Measurements from ENCODE around the gene SEPTIN6. TPM values are rescaled to one million over a fixed set of nuclear protein-coding genes. Genes with fewer than 3 reads are reported as not detected.

SEPTIN6 gene
- total and polyA plus RNA-seq, 2 of the 8 experiments (the other 6 are each of a cell fraction or from before 2014, with no cell fraction given) = 31.0 to 42.6 TPM

- no peaks in the 10 kb centered on the region for H3K27me3 ChIP-seq (replicated peaks in 1 of 4; ENCODE audit: control insufficient read depth in 3 of 4, extremely low read depth in 1 of 4, insufficient read depth in 3 of 4, low read length in 3 of 4)
- H2AFZ ChIP-seq (ENCODE audit: low read length) = no peak overlapping the region
- ChIA-PET CTCF (ENCODE audit: partially characterized antibody) (interaction anchor here (0.6 to 1.8 kb wide), 4 partner anchors 14 to 150 kb away, joined by 4 to 8 read pairs (median 4); no protein-coding TSS in a partner anchor), POLR2A (ENCODE audit: partially characterized antibody) (no interaction called here)
- WGBS, 2 experiments (ENCODE audit: extremely low coverage in 1 of 2, insufficient coverage in 1 of 2, insufficient read length in 1 of 2, insufficient replicate concordance in 2 of 2, low coverage in 1 of 2, low lambda C conversion rate in 2 of 2, missing lambda C conversion rate in 1 of 2) = 91% methylated on average over 13 of the region's 16 CpGs; no CpG with 5 or more reads in 1 of the 2 experiments
- no peaks in the 10 kb centered on the region for H3K9me3 ChIP-seq (ENCODE audit: insufficient read depth in 2 of 2, low read depth in 1 of 2, low read length in 1 of 2)
- H3K79me2 ChIP-seq (ENCODE audit: control insufficient read depth in 1 of 2, insufficient read depth in 2 of 2, low read length in 2 of 2) = no peaks in the 10 kb centered on the region
- FAIRE-seq (no peak), DNase-seq (ENCODE audit: low read depth in 1 of 2, low spot score in 2 of 2) (no peak)
- no peak overlapping the region for H4K5ac ChIP-seq (ENCODE audit: insufficient read length, low read depth, low read length)
- no peak overlapping the region for H2BK15ac ChIP-seq (ENCODE audit: low read length)
- H4K20me1 ChIP-seq (replicated peaks in 1 of 2; ENCODE audit: control insufficient read depth in 1 of 2, insufficient read depth in 2 of 2, low read length in 2 of 2) = no peaks in the 10 kb centered on the region
- TF ChIP-seq CBX5 (IDR thresholded peaks at IDR 0.05; ENCODE audit: low read depth, low read length) = no peak
- no peak for TF ChIP-seq YY1 (IDR thresholded peaks at IDR 0.05; ENCODE audit: low read depth, low read length)
- TF ChIP-seq TCF12 (IDR thresholded peaks at IDR 0.05; ENCODE audit: low read depth, low read length) = no peak
- no peak for TF ChIP-seq BCL11A (IDR thresholded peaks at IDR 0.05; ENCODE audit: low read depth in 2 of 2, low read length in 2 of 2)
- no peak for TF ChIP-seq CEBPB (IDR thresholded peaks at IDR 0.05; ENCODE audit: low read depth, low read length)
- no peak for TF ChIP-seq JUND (IDR thresholded peaks at IDR 0.05; ENCODE audit: low read length)
- TF ChIP-seq EP300 (IDR thresholded peaks at IDR 0.05; ENCODE audit: borderline replicate concordance in 1 of 2, low read depth in 2 of 2, low read length in 2 of 2) = no peak
- no peak for TF ChIP-seq HDAC2 (IDR thresholded peaks at IDR 0.05; ENCODE audit: borderline replicate concordance in 1 of 2, low read depth in 2 of 2, low read length in 2 of 2)
- TF ChIP-seq CHD2 (IDR thresholded peaks at IDR 0.05; ENCODE audit: low read length) = no peak
- no peak for TF ChIP-seq RBBP5 (IDR thresholded peaks at IDR 0.05; ENCODE audit: borderline replicate concordance, low read depth, low read length)
- TF ChIP-seq, protein P1, sequence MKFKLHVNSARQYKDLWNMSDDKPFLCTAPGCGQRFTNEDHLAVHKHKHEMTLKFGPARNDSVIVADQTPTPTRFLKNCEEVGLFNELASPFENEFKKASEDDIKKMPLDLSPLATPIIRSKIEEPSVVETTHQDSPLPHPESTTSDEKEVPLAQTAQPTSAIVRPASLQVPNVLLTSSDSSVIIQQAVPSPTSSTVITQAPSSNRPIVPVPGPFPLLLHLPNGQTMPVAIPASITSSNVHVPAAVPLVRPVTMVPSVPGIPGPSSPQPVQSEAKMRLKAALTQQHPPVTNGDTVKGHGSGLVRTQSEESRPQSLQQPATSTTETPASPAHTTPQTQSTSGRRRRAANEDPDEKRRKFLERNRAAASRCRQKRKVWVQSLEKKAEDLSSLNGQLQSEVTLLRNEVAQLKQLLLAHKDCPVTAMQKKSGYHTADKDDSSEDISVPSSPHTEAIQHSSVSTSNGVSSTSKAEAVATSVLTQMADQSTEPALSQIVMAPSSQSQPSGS (IDR thresholded peaks at IDR 0.05; ENCODE audit: low read length) = no peak
- H3K27ac ChIP-seq (ENCODE audit: low read depth, low read length) = no peak overlapping the region
- no peak overlapping the region for H3K14ac ChIP-seq (ENCODE audit: insufficient read length)
- no peak overlapping the region for H4K91ac ChIP-seq (replicated peaks; ENCODE audit: insufficient read length, low read length)
- no peak overlapping the region for H2BK12ac ChIP-seq (ENCODE audit: low read depth, low read length)
- no peaks in the 10 kb centered on the region for H3K23me2 ChIP-seq (ENCODE audit: low read depth, low read length)
- no peak overlapping the region for H3K56ac ChIP-seq (replicated peaks; ENCODE audit: insufficient read length, low read depth, low read length)
- H4K8ac ChIP-seq (ENCODE audit: extremely low read depth, insufficient read depth, low read length) = no peak overlapping the region; the same call in 1 of the 2 replicates
- no peak overlapping the region for H2AK5ac ChIP-seq (ENCODE audit: low read depth, low read length)
- H2BK120ac ChIP-seq (replicated peaks; ENCODE audit: low read depth, low read length) = no peak overlapping the region
- H3K4me3 ChIP-seq (ENCODE audit: extremely low read depth in 1 of 4, insufficient read depth in 2 of 4, low read depth in 3 of 4, low read length in 4 of 4) = no peak overlapping the region
- no peak overlapping the region for H2BK20ac ChIP-seq (ENCODE audit: low read length)
- H3K23ac ChIP-seq (ENCODE audit: insufficient read length) = no peak overlapping the region
- no peak overlapping the region for H3K4ac ChIP-seq (replicated peaks; ENCODE audit: insufficient read length, low read depth, low read length)
- H3K9ac ChIP-seq (replicated peaks in 1 of 4; ENCODE audit: extremely low read depth in 1 of 4, low read depth in 3 of 4, low read length in 3 of 4) = no peak overlapping the region
- H3K18ac ChIP-seq (ENCODE audit: extremely low read depth, low read length) = no peak overlapping the region; the same call in 1 of the 2 replicates
- H3K4me2 ChIP-seq (ENCODE audit: insufficient read depth in 1 of 2, low read depth in 2 of 2, low read length in 2 of 2) = no peak overlapping the region
- H3K79me1 ChIP-seq (ENCODE audit: low read depth, low read length) = no peaks in the 10 kb centered on the region
- 0 out of 8 replicates have a peak, but pooled peaks cover 0 to 2% (median 0%) of the 10 kb centered on the region in 4 experiments for H3K36me3 ChIP-seq (ENCODE audit: control insufficient read depth in 2 of 4, insufficient read depth in 4 of 4, low read length in 3 of 4)
- no peak overlapping the region for H2BK5ac ChIP-seq (ENCODE audit: low read depth, low read length)
- peaks cover 0 to 2% (median 0%) of the 10 kb centered on the region in 4 experiments; a peak in 1 of 7 replicates for H3K4me1 ChIP-seq (replicated peaks in 1 of 4; ENCODE audit: control insufficient read depth in 3 of 4, insufficient read depth in 4 of 4, low read length in 3 of 4)
These were observed 25.7 kb downstream of the SEPTIN6 start for GRCh38 chrX:119667111-119667878.
